Neuron (in vitro differentiated cells): ENCODE data around the gene MARCHF10.

Experiments used
- H2AFZ ChIP-seq: one replicate; pipeline ENCODE4 v1.6.1; 2013; ENCODE audit warnings: low read depth, mild to moderate bottlenecking, inconsistent platforms, low read length, moderate library complexity
- H3K27me3 ChIP-seq: one replicate; pipeline ENCODE4 v1.6.1; 2013; ENCODE audit warnings: low read length; ENCODE audit not compliant: insufficient read depth
- H3K36me3 ChIP-seq: one replicate; pipeline ENCODE4 v1.6.1; 2013; ENCODE audit warnings: low read length; ENCODE audit not compliant: insufficient read depth
- H3K4me1 ChIP-seq: one replicate; pipeline ENCODE4 v1.6.1; 2013; ENCODE audit warnings: low read length; ENCODE audit not compliant: insufficient read depth
- H3K4me3 ChIP-seq: 2 replicates; pipeline ENCODE4 v1.5.1; 2013; ENCODE audit warnings: mild to moderate bottlenecking, low read length, moderate library complexity
- H3K9me3 ChIP-seq: one replicate; pipeline ENCODE4 v1.6.1; 2013; ENCODE audit warnings: low read length

MARCHF10 gene

DNA sequence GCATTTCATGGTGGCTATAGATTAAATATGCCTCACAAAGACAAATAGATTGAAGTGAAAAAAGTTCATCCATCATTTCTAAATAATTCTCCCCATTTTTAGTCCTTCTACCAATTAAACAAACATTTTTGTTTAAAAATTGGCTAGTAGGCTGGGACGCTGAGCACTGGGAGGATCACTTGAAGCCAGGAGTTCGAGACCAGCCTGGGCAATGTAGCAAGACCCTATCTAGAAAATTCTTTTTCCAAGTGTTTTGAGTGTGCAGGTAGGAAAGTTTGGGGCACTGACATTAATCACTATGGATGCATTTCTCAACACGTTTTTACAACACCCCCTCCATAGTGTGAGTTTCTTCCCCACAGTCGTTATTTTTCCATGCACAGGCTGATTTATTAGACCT lies 123.9 kb downstream of the MARCHF10 start:
- Histone ChIP-seq H3K4me1 (no peaks in the 10 kb centered on the region), H3K36me3 (peaks cover 74% of the 10 kb centered on the region), H3K4me3 (no peak overlapping the region), H2AFZ (no peak overlapping the region), H3K27me3 (no peaks in the 10 kb centered on the region), H3K9me3 (no peaks in the 10 kb centered on the region)

DNA sequence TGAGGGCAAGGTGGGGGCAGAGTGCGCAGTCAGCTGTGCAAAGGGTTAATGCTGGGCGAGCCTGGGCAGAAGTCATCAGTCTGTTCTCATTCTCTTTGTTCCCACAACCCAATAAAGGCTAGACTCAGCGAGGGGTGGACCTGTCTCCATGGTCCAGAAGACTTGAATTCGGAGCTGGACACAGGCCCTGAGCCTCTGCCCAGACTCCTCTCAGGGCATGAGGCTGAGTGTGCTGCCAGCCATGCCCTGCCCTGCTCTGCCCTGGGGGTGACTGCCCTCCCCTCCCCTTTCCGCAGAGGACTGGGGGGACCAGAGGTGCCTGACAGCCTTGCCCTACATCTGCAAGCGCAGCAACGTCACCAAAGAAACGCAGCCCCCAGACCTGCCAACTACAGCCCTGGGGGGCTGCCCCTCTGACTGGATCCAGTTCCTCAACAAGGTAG lies 126.2 kb downstream of the MARCHF10 start:
- H3K4me1 ChIP-seq, result no peaks in the 10 kb centered on the region
- H3K4me3 ChIP-seq, result no peak overlapping the region
- peaks cover 76% of the 10 kb centered on the region for H3K36me3 ChIP-seq
- H3K9me3 ChIP-seq, result no peaks in the 10 kb centered on the region
- no peak overlapping the region for H2AFZ ChIP-seq
- H3K27me3 ChIP-seq, result no peaks in the 10 kb centered on the region

- peaks cover 74% of the 10 kb centered on the region for H3K36me3 ChIP-seq
Observed at GRCh38 chr17:62681061-62681938, 126.8 kb downstream of the MARCHF10 start.

DNA sequence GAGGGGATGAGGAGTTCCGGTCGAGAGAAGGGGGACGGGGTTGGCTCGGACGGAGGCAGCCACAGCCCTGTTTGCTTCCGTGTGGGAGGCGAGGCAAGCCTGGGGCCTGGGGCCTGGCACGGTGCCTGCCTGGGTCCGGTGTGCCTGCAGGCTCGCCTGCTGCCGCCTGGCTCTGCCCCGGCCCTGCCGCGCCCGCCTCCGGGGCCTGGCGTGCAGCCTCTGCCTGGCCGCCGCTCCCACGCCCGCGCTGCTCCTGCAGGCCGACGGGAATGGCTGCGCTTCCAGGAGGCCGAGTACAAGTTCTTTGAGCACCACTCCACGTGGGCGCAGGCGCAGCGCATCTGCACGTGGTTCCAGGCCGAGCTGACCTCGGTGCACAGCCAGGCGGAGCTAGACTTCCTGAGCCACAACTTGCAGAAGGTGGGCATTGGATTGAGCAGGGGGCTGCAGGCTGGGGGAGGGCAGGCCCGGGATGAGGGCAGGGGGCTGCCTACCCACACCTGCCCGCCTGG lies 127.5 kb downstream of the MARCHF10 start:
- no peaks in the 10 kb centered on the region for H3K27me3 ChIP-seq
- H2AFZ ChIP-seq, result no peak overlapping the region
- H3K9me3 ChIP-seq, result no peaks in the 10 kb centered on the region
- no peak overlapping the region for H3K4me3 ChIP-seq
- peaks cover 76% of the 10 kb centered on the region for H3K36me3 ChIP-seq
- no peaks in the 10 kb centered on the region for H3K4me1 ChIP-seq

More at GRCh38 chr17:62681061-62681938, 126.8 kb downstream of the MARCHF10 start:
- H3K4me1 ChIP-seq, result no peaks in the 10 kb centered on the region
- no peaks in the 10 kb centered on the region for H3K9me3 ChIP-seq
- no peaks in the 10 kb centered on the region for H3K27me3 ChIP-seq
- no peak overlapping the region for H3K4me3 ChIP-seq
- H2AFZ ChIP-seq, result no peak overlapping the region

- Histone ChIP-seq H3K4me3 (no peak overlapping the region), H2AFZ (no peak overlapping the region), H3K4me1 (no peaks in the 10 kb centered on the region), H3K36me3 (peaks cover 79% of the 10 kb centered on the region), H3K9me3 (no peaks in the 10 kb centered on the region), H3K27me3 (no peaks in the 10 kb centered on the region)
Observed at GRCh38 chr17:62679866-62680377, 128.2 kb downstream of the MARCHF10 start.

DNA sequence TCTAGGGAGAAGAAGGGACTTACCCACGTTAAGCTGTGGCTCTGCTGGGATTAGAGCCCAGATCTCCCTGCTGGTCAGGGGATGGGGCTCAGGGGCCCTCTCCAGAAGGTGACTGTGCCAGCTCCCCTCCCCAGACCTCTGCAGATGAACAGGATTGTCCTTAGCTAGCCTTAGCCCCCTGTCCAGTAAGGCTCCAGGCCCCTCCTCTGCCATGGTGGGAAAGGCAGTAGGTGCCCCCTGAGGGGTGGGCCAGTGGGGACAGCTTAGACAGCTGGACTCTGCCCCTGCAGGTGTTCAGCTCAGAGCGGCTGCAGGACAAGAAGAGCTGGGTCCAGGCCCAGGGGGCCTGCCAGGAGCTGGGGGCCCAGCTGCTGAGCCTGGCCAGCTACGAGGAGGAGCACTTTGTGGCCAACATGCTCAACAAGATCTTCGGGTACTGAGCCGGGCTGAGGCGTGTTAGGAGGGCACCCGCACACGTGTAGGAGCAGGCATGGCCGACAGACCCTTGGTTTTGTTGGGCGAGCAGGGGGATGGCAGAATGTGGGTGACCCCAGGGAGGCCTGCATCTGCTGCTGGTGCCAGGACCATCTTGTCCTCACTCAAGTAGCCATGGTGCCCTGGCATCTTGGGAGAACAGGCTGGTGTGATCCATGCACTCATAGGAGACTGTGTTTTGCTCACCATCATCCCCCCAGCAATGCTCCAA lies 129.7 kb downstream of the MARCHF10 start:
- H3K27me3 ChIP-seq, result no peaks in the 10 kb centered on the region
- H3K9me3 ChIP-seq, result no peaks in the 10 kb centered on the region
- H3K36me3 ChIP-seq, result peaks cover 79% of the 10 kb centered on the region
- no peak overlapping the region for H2AFZ ChIP-seq
- H3K4me1 ChIP-seq, result no peaks in the 10 kb centered on the region
- no peak overlapping the region for H3K4me3 ChIP-seq

DNA sequence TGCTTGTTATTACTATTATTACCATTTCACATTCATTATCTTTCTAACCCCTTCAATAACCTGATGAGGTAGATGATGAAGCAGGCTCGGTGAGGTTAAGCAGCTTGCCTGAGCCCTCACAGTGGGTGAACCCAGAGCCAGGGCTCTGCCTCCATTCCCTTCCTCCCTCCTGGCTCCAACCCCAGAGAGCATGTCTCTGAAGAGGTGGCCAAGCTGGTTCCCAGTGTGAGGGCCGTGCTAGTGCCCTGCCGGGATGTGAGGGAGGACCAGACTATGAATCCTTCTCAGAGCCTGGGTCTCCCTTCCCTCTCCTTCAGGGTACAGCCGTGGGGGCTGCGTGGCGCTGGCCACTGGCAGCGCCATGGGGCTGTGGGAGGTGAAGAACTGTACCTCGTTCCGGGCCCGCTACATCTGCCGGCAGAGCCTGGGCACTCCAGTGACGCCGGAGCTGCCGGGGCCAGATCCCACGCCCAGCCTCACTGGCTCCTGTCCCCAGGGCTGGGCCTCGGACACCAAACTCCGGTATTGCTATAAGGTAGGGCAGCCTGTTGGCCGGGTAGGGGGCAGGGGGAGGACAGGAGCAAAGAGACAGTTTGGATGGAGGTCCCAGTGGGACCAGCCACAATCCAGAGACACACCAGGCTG lies 131.0 kb downstream of the MARCHF10 start:
- Histone ChIP-seq H3K36me3 (peaks cover 82% of the 10 kb centered on the region), H3K4me1 (no peaks in the 10 kb centered on the region), H2AFZ (no peak overlapping the region), H3K9me3 (no peaks in the 10 kb centered on the region), H3K4me3 (no peak overlapping the region), H3K27me3 (no peaks in the 10 kb centered on the region)

DNA sequence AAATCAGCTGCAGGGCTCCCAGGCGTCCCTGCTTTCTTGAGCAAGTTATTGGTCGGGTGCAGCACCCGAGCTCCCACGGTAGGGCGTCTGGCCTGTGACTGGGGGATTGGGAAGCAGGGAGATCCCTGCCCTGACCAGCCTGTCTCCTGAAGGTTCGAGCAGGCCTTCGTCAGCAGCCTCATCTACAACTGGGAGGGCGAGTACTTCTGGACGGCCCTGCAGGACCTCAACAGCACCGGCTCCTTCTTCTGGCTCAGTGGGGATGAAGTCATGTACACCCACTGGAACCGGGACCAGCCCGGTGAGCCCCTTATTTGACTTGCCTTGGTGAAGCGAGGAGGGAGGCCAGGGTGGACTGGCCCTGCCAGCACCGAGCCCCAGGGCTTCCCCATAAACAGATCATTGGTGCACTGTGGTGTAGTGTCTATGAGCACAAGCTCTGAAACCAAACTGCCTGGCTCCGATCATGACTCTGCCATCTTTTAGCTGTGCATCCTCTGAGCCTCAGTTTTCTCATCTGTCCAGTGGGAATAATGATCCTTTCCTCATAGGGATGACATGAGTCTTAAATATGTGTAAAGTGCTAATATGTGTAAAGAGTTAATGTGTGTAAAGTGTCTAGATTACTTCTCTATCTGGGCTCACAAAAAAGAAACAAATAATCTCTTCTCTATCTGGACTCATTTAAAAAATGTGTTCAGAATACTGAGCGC lies 131.7 kb downstream of the MARCHF10 start:
- no peak overlapping the region for H3K4me3 ChIP-seq
- no peaks in the 10 kb centered on the region for H3K9me3 ChIP-seq
- no peaks in the 10 kb centered on the region for H3K4me1 ChIP-seq
- H3K36me3 ChIP-seq, result peaks cover 77% of the 10 kb centered on the region
- no peak overlapping the region for H2AFZ ChIP-seq
- no peaks in the 10 kb centered on the region for H3K27me3 ChIP-seq

DNA sequence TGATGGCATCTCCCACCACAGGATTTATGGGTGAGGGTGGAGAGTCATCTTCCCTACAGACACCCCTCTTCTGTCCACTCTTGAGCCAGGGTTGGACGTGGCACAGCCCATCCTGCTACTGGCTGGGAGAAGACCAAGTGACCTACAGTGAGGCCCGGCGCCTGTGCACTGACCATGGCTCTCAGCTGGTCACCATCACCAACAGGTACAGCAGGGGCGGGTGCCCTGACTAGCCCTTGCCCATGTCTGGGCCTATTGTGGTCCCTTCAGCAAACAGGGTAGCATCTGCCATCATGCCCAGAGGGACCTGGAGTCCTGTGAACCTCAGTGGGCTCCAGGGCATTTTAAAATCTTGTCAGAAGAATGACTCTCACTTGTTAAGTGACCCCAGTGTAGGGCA lies 132.4 kb downstream of the MARCHF10 start:
- Histone ChIP-seq H3K4me1 (no peaks in the 10 kb centered on the region), H3K27me3 (no peaks in the 10 kb centered on the region), H3K4me3 (no peak overlapping the region), H2AFZ (no peak overlapping the region), H3K36me3 (peaks cover 76% of the 10 kb centered on the region), H3K9me3 (no peaks in the 10 kb centered on the region)

- no peaks in the 10 kb centered on the region for H3K27me3 ChIP-seq
- H3K4me1 ChIP-seq, result no peaks in the 10 kb centered on the region
- H2AFZ ChIP-seq, result no peak overlapping the region
- H3K9me3 ChIP-seq, result no peaks in the 10 kb centered on the region
- no peak overlapping the region for H3K4me3 ChIP-seq
- peaks cover 76% of the 10 kb centered on the region for H3K36me3 ChIP-seq
Observed at GRCh38 chr17:62675260-62675659, 132.9 kb downstream of the MARCHF10 start.

DNA sequence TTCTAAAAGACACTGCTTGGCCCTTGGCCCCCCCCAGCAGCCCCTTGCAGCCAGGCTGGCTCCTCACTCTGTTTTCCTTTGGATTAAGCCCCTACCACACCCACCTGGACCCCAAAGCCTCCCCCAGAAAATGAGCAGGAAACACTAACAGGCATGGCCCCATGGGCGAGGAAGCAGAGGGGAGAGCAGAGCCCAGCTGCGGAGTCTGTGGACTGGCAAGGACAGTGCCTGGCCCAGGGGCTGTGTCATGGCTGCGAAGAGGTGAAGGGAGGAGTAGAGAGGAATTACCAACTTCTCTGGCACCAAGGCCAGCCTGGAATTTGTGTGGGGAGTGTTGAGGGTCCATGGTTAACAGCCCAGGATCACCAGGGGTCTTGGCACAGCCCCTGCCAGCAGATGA lies 133.3 kb downstream of the MARCHF10 start:
- Histone ChIP-seq H3K4me3 (no peak overlapping the region), H3K9me3 (no peaks in the 10 kb centered on the region), H3K27me3 (no peaks in the 10 kb centered on the region), H3K4me1 (no peaks in the 10 kb centered on the region), H2AFZ (no peak overlapping the region), H3K36me3 (peaks cover 74% of the 10 kb centered on the region)

DNA sequence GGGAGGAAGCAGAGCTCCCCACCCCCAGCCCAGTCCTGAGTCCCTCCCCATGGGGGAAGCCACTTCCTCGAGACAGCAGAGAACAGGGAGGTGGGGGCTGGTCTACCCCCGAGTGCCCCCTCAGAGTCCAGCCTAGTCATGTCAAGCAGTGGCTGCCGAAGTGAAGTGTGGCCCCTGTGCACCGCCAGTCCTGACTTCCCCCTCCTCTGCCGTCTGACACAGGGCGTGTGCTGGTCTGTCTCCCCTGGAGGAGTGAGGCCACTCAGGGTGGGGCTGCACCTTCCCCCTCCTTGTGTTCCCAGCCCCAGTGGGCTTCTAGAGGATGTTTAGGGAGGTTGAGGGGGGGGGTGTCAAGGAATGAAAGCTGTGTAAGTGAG lies 133.8 kb downstream of the MARCHF10 start:
- Histone ChIP-seq H3K4me3 (no peak overlapping the region), H3K36me3 (peaks cover 70% of the 10 kb centered on the region), H3K4me1 (no peaks in the 10 kb centered on the region), H2AFZ (no peak overlapping the region), H3K27me3 (no peaks in the 10 kb centered on the region), H3K9me3 (no peaks in the 10 kb centered on the region)
